CMK (cell line): ENCODE measurements around the gene ZNF641.
"Not testable (repeated sequence)": the region's sequence is repeated elsewhere in the genome, so short reads cannot be mapped to it uniquely, and the experiment has no call there.

Experiments used
- DNase-seq: peaks from one replicate; pipeline ENCODE4 v3.0.0-alpha.2; 2010; ENCODE audit warnings: low read depth

ZNF641 gene

GRCh38 chr12:48334808-48335207 lies 15.9 kb downstream of the ZNF641 start:
- no peak for DNase-seq

- DNase-seq, result not testable (repeated sequence)
These were observed 17.0 kb downstream of the ZNF641 start for GRCh38 chr12:48333680-48334079.

GRCh38 chr12:48331399-48331798 lies 19.3 kb downstream of the ZNF641 start:
- no peak for DNase-seq

- no peak for DNase-seq
These were observed 21.4 kb downstream of the ZNF641 start for GRCh38 chr12:48329199-48329939.

- no peak for DNase-seq
These were observed 34.2 kb downstream of the ZNF641 start for GRCh38 chr12:48316491-48316890.

GRCh38 chr12:48311313-48311712 lies 39.4 kb downstream of the ZNF641 start:
- DNase-seq, result peak; percentile 37

GRCh38 chr12:48307269-48307668 lies 43.5 kb downstream of the ZNF641 start:
- no peak for DNase-seq

GRCh38 chr12:48305190-48305589 lies 45.5 kb downstream of the ZNF641 start:
- DNase-seq, result no peak

- DNase-seq, result no peak
These were observed 48.4 kb downstream of the ZNF641 start for GRCh38 chr12:48302161-48302911.

GRCh38 chr12:48300774-48301173 lies 49.9 kb downstream of the ZNF641 start:
- DNase-seq, result no peak

- no peak for DNase-seq
These were observed 54.0 kb downstream of the ZNF641 start for GRCh38 chr12:48296586-48297282.

GRCh38 chr12:48292040-48292439 lies 58.7 kb downstream of the ZNF641 start:
- no peak for DNase-seq

GRCh38 chr12:48291511-48291910 lies 59.2 kb downstream of the ZNF641 start:
- no peak for DNase-seq

GRCh38 chr12:48288387-48289268 lies 62.1 kb downstream of the ZNF641 start:
- DNase-seq, result no peak
